Tibial nerve (tissue), 4 donors: ENCODE results near the gene MARF1.

Experiments used
- CTCF ChIP-seq, 5 experiments: fragments of 200-600 bp in 3 of 5; fragments of 450-650 bp in 2 of 5; sonication (generic) in 3 of 5; IDR thresholded peaks; one replicate each; pipeline ENCODE4 v1.5.1; 2016 to 2019; ENCODE audit warnings: antibody characterized with exemption in 5 of 5, mild to moderate bottlenecking in 3 of 5, moderate library complexity in 2 of 5
- EP300 ChIP-seq, 2 donors: sonication (generic); formaldehyde crosslinking; IDR thresholded peaks; one replicate each; pipeline ENCODE4 v1.6.1; 2017; ENCODE audit warnings: antibody characterized with exemption in 2 of 2, mild to moderate bottlenecking in 1 of 2
- POLR2A ChIP-seq, 2 donors: fragments of 450-650 bp; IDR thresholded peaks; one replicate each; pipeline ENCODE4 v1.6.1; 2017; ENCODE audit warnings: antibody characterized with exemption in 2 of 2, mild to moderate bottlenecking in 2 of 2, moderate library complexity in 2 of 2

GRCh38 chr16:15660203-15660601, 17.2 kb upstream of the MARF1 start:
- TF ChIP-seq CTCF (IDR thresholded peaks at IDR 0.05) (no peak), POLR2A (IDR thresholded peaks at IDR 0.05) (no peak), EP300 (IDR thresholded peaks at IDR 0.05) (no peak)
